ENCODE measurements around the gene KYAT1.

GRCh38 chr9:128829477-128830251 lies 52.1 kb downstream of the KYAT1 start, which contains the start of gene SPOUT1:
- TF ChIP-seq HOXB5 (CRISPR knock-in tag; IDR thresholded peaks at IDR 0.05) (no peak), E2F6 (IDR thresholded peaks at IDR 0.05; ENCODE audit: borderline replicate concordance, low read depth) (peak; percentile 58; the same call in 1 of the 2 replicates), MYC (IDR thresholded peaks at IDR 0.05; ENCODE audit: borderline replicate concordance, low read length) (no peak)
